Measurements from ENCODE around the gene CD164.

GRCh38 chr6:109330263-109330662 lies 52.0 kb downstream of the CD164 start:
- TF ChIP-seq EZH2 (IDR thresholded peaks at IDR 0.05) (no peak), POLR2AphosphoS5 (IDR thresholded peaks at IDR 0.05; ENCODE audit: borderline replicate concordance, low read depth, low read length) (no peak)
